NCI-H524 treated with DMSO at 0.1 percent for 48 hours (cell line): ENCODE measurements around the gene DAB1.
A peak's percentile ranks its signal among the peaks of the same experiment; 100 is the strongest.

Experiments
- DNase-seq: peaks from one replicate; lab custom pipeline; 2025; lab: John Stamatoyannopoulos, UW

The DAB1 gene

DNA sequence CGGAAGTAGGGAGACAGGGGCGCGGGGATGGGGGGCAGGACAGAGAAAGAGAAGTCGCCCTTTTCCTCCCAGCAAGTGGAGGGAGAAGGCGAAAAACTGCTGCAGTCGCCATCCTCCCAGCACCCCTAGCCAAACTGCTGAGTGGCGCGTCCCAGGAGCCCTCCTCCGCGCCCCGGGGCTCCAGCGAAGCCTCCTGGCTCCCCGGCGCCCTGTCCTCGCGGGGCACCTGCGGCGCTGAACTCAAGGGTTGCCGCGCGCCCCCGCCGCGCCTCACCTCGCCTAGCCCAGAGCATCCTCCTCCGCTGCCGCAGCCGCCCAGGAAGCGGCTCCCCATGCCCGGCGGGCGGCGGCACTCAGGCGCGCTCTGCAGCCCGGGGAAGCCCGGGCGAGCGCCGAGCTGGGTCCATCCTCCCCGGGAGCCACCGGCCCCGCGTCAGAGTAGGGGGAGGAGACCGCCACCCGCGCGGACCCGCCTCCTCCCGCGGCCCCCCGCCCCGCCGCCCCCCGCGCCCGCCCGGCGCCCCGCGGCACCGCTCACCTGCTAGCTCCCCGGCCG lies at the start of gene DAB1:
Gene DAB1 (minus strand): TSS at position 405 of the 556 bp plus-strand sequence. CDS start 133,030 bp downstream, outside the sequence.
- DNase-seq: no peak

DNA sequence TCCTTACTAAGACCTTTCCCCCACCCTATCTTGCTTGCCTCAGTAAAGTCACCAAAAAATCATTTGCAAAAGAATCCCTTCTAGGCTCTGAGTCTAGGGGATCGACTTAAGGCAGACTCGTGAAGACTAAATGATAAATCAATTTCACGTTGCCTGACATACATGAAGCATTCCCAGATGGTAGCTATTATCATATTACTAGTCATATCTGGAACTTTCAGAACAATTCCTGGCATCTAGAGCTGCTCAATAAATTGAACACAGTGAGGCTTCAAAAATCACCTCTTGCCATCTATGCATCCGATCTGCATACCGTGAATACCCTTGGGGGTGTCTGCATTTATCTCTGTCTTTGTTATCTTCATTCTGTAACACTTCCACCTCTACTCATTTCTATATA lies 49.6 kb upstream of the DAB1 start:
- no peak for DNase-seq

DNA sequence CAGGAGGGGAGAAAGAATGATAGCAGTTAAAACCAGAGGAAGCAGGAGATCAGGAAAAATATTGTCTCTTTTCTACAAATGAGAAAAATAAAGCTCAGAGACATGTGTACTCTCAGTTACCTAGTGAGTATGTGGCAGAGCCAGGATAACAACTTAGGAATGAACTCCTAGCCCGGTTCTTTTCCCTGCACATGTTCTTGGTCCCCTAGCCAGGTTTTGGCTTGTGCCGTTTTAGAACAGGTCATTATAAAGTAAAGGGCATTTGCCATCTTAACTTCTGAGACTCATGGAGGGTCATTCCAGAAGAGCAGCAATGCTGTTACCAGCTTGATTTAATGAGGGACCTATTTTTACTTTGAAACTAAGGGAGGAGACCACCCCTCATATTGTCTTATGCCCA lies 48.1 kb upstream of the DAB1 start:
- DNase-seq: no peak

DNA sequence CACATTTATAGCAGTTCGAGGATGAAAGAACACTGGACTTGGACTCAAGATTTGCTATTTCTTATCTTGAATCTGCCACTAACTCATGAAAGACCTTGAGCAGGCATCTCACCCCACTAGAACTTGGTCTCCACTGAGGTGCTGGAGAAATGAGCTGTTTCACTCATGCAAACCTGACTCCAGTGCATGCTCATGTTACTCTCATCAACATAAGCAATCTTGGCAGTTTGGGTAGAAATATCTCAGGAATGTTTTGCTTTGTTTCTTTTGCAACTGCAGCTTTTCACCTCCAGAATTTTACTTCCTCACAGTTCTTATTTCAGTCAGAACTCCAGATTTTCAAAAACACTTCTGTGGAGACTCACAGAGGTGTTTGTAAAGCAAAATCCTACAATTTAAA lies 46.2 kb upstream of the DAB1 start:
- DNase-seq: no peak

DNA sequence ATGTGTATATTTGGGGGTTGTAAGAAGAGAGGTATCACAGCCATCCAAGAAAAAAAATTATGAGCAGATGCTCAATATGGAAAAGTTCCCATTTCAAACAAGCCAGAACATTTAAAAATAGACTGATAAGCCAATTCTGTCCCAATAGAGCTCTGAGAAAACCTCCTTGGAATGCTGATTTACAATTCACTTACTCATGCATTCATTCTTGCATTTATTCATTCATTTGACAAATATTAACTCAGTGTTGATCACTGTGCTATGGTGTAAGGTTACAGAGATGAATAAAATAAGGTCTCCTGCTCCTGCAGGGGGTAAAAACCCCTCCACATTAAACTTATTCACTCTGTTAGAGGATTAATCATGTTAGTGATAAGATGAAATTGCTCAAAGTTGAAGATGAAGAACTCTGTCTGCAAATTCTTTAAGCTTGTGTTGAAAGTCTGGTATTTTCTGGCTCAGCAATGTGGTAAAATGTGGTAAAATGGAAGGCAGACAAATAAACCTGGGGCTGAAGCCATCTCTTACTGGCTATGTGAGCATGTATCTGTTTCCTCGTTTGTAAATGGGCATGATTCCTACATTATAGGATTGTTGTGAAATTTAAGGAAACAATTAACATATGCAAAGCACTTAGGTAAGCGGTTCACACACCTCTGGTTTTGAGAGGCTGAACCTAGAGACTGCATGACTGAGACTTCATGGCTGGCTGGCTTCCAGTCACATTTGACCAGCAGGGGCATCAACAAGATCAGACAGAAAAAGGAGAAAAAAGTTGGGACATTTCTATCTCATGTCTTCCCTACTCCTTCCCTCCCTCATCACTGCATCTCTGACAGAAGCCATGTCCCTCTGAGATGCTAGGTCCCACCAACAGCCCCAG lies 45.0 kb upstream of the DAB1 start:
- no peak for DNase-seq

DNA sequence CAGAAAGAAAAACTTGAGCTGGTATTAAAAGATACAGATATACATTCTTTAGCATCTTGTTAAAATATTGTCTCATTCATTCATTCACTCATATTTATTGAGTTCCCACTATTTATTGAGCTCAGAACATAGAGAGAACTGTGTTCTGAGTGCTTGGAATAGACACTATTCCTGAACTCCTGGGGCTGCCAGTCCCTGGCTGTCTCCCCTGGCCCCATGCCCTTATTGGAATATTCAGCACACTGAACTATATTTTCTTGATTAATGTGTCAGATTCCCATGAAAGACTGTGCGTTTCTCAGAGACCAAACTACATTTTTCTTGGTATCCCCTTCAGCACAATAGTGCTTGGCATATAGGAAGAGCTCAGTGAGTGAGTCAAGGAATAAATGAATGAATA lies 44.0 kb upstream of the DAB1 start:
- DNase-seq: no peak

DNA sequence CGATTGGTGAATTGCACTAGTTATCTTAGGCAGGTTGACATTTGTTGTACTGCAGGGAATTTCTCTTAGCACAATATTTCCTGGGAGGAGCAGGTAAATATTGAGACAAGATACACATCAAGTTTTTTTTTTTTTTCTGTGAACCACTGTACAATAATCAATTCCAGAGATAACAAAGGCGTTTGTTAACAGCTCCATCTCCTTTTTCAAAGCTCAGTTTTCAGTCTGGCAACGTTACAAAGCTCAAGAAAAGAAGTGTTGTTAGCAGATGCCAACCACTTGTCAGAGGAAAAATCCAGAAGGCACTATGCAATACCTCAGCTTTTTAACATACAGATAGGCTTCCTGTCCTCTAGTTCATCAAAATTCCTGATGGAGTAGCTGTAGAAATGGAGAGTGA lies 40.9 kb upstream of the DAB1 start:
- no peak for DNase-seq

DNA sequence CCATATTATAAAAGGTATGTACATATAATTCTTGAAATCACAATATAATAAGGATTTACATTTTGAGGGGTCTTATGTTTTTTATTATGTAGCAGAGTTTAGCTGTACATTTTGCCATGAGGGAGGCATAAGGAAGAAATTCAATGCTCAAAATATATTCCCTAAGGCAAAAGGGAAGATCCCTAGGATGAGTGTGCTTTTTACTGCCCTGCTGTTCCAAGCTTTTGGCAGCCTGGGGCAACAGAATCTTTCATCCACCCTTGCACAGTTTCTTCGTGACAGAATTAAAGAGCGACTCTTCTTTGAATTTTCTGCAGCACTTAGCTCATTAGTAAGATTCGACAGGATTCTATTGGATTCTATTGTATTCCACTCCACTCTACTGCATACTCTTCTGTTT lies 39.5 kb upstream of the DAB1 start:
- DNase-seq: no peak

DNA sequence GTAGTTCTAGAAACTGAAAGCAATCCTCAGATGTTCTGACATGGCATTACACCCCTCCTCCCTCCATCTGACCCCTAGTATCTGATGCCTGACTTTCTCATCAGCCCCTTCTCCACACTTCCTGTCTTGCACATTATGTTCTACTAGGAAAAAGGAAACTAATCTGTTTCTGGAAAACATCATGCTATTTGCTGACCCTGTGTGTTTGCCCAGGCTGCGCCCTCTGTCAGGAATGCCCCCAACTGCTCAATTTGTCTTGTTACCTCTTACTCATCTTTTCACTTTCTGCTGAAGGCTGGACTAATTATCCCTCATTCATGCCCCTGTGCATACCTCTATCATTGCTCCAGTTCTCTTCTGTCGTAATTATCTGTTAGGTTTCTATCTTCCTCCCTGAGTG lies 37.5 kb upstream of the DAB1 start:
- DNase-seq: no peak

DNA sequence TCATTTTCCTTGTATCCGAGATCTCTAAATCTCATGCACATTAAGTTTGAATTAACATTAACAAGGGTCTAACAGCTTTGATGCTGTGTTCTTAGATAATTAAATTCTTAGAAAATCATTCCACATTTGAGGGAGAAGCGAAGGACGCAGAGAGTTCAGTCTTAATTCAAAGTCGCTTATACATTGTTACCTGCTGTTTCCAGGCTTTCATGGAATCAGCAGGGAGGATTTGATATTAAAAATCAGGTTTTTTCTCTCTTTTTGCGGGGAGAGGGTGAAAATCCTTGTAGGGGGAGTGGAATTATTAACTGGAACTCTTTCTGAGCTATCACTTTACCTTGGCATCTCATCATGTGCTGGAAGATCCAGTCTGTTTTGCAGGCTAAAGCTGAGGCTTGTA lies 27.7 kb upstream of the DAB1 start:
- no peak for DNase-seq

DNA sequence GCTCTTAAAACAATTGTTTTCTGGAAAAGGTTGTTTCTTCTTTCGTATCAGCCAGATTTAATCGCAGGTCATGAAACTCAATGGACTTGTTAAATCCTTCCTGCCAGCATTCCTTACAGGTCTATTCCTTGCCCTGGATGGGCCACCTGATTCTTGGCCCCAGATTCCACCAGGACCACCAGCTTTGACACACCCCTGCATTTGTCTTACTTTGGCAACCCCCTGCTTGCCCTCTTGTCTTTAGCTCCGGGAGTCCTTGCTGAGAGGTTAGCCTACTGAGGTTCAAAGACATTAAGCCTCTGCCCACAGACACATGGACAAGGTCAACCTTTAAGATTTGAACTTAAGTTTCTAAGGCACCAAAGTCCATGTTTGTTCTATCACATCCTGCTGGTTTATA lies 27.1 kb upstream of the DAB1 start:
- DNase-seq: no peak

DNA sequence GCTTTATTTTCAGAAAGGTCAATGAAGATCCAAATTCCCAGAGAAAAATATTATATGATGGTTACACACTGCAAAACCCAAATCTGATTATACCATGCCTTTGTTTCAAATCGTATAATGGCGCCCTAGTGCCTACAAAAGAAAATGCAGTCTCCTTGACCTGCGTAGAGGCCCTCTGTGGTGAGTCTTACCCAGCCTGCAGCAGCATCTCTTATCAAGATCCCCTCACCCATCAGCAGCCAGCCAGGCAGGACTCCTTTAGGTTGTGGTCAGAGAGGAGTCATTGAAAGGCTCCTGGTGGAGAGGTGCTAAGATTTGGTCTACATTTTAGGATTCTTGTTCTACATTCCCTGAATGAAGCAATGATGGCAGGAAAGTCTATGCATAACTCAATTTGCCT lies 23.7 kb upstream of the DAB1 start:
- no peak for DNase-seq

DNA sequence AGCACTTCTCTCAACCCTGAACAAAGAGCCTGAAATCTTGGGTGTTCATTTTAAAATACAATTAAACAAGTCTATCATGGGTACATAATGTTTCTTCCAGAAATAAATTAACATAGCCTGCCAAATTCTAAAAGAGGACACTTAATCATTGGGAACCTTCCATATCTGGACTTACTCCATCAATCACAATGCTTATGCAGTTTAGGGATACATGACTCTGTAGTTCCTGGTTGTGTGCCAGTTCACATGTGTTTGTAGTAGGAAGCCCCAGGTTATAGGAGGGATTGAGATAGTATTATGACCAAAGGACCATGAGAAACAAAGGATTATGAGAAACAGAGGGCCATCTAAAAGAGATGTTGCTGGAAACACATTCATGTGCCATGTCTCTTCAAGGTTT lies 19.1 kb upstream of the DAB1 start:
- DNase-seq: no peak

DNA sequence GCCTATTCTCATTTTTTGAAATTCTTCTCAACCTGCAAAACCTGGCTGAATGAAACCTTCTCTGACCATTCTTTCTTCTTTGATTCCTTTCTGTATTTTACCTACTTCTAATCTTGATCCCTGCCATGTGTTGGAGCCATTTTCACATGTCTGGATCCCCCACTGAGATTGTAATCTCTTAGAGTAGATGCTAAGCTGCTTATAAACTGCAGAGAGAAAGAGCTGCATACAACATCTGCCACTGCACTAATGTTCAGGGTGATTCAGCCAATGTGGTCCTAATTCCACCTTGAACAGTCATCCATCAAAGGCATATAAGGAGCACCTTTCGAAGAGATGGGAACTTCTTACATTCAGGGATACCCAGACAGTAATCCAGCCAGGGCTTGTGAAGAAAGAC lies 16.2 kb upstream of the DAB1 start:
- DNase-seq: peak; percentile 90

DNA sequence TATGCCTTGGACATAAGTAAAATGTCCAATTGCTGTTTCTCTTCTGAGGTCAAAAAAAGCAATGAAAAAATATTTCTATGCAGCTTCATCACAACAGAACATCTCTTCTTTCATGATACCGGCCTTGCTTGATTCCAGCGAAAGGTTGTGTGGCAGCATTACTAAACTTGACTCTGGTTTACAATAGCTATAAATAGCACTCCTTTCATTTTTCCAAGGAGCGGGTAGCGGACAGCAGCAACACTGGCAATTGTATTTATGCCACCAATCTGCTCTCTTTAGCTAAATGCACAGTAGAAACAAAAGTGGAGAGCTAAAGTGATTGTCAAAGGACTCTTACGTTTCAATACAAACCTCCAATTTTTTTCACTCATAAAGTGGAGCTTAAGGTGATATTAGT lies 7.5 kb upstream of the DAB1 start:
- no peak for DNase-seq

DNA sequence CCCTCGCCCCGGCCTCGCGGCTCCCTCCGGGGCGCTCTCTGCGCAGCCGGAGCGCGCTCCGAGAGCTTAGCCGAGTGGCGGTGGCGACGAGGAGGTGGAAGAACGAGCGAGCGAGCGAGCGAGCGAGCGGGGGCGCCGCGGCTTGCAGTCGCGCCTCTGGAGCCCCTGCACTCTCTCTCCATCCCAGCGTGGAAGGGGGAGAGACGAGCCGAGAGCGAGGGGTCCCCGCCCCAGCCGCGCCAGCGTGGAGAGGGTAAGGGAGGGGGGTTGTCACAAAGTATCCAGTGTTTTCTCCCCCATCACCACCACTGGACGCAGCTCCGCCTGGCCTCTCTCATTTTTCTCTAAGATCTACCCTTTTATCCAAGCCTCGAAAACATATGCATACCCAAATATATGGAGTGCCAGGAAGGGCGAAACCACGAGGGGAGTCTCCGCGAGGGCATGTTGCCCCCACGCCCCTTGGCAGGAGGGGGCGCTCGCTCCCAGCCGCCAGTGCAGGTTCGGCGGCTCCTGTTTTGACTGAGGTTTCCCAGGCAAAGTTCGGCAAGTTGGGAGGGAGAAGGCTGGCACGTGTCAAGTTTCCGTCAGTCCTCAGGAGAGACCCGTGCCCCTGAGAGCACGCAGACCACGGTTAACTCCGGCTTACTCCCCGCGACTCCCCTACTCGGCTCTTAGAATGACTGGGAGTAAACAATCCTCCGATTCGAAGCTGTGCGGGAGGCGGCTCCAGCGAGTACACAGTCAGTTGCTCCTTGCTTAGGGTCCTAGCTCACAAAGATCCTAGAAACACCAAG lies 569 bp upstream of the DAB1 start:
- DNase-seq: peak; percentile 19

DNA sequence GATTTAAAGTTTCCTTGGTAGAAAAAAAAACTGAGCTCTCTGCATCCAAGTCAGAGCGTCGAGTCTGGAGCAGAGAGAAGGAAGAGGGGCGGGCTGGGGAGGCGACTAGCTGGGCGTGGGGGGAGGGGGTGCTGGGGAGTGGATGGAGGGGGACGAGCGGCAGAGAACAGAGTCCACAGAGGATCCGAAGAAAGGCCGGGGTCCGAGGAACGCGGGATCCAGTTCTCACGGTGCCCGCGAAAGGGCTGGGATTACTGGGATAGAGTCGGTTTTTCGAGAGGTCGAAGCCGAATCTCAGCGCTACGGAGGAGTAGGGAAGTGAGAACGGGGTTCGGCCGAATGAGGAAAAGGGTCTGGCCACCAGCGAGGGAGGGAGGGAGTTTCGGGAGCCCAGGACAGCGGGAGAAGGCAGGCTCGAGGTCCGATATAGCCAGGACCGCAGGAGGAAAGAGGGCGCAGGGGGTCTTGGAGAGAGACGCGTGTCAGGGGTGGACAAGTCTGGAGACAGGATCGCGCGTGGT lies 665 bp downstream of the DAB1 start:
- DNase-seq: no peak

DNA sequence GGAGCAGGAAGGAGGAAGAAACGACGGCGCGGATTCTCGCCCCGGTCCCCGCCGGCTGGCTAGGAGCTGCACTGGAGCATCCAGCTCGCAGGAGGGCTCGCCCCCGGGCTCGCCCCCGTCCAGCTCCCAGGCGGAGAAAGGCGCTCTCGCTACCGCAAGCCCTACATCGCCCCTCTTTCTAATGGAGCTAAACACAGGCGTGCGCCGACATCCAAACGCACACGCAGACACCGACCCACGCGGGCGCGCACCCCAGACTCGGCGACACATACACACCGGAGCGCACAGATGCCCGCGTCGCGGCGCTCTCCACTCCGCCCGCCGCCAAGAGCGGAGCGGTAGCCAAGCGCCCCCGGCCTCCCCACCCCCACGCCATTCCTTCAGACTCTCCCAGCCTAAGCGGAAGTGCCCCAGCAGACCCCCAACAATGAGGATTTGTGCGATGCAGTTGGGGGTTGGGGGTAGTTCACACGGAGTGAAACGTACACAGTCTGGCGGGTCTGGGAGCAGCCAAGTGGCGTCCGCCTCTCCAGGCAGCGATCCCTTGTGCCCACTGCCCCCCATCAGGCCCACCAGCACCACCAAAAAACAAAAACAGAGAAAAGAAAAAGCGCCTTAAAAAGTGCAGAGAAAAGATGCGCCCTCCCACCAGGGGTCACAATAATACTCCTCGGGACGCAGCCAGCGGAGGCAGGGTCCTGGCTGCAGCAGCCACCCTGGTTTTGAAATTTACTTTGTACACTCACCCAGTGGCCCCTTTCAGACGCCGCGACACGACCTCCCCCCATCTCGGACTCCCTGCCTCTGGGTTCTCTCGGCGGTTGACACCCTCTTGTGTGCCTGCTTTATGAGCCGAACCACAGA lies 1.4 kb downstream of the DAB1 start:
- no peak for DNase-seq

DNA sequence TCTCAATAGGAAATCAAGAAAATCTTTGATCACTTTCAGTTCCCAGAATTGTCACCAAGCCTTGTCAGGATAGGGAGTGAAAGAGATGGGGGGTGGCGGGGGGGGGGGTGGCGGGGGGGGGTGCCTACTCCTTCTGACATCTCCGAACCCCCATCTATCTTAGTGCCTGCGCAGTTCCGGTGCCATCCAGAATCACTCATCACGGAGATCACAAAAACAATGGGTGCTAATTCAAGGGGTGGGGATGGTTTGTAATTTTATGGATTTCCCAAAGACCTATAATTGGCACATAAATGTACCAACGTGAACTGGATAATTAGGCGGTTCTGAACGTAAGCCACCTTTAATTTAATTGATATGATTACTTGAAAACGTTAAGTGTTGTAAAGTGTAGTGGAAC lies 2.1 kb downstream of the DAB1 start:
- DNase-seq: no peak

DNA sequence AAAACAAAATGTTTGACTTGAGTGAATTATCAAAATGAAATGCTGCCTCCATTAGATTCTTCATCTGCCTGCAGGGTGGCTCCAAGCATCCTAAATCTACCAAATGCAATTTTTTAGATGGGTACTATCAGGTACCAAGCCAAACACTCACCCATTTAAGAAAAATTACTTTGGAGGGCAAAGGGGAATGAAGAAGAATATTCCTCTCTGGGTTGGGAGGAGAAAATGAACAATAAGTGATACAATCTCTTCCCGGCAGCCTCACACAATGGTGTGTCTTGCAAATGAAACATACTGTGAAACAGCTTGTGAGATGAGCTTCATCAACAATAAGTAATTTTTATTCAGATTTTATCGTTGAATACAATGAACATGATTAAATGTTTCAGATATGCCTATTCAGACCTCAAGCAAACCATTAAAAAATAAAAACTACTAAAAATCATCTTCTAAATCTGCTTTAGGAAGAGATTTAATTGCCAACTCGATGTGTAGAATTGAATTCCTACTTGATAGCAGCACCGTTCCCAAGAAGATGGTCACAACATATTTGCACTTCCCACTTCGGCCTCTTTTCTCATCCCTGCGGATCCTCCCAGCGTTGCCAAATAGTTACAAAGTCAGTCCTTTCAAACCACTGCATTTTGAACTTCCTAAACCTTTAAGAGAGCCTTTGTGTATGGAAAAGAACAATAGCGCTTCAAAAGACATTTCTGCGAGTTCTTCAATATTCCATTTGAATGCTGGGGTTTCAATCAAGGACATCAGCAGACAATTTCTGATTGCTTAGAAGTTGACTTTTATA lies 2.7 kb downstream of the DAB1 start:
- no peak for DNase-seq

DNA sequence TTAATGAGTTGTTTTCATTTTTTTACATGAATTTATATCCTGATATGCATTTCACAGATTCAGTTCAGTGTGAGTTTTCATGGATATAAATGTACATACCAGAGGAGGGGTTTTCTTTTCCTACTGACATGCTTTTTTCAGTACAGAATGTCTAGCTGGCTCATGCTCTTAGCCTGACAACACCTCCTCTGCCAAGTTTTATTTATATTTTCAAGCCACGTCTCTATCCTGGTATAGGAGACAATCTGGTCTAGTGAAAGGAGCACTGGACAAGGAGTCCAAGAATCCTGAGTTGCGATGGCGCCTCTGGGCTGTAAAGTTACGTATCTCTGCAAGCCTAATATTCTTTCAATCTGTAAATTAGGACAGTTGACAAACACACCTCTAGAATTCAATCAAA lies 4.9 kb downstream of the DAB1 start:
- DNase-seq: no peak
